SKM-1 (cell line): Measurements from ENCODE around the gene FBXW11.

Experiments
- DNase-seq: peaks from one replicate; lab custom pipeline; 2025; ENCODE audit not compliant: unreplicated experiment; lab: John Stamatoyannopoulos, UW

The FBXW11 gene

GRCh38 chr5:171846323-171846722, 160.1 kb downstream of the FBXW11 start:
- no peak for DNase-seq

- DNase-seq: no peak
Measured at GRCh38 chr5:171845857-171846256, 160.6 kb downstream of the FBXW11 start.

- no peak for DNase-seq
Measured at GRCh38 chr5:171845040-171845630, 161.3 kb downstream of the FBXW11 start.

DNA sequence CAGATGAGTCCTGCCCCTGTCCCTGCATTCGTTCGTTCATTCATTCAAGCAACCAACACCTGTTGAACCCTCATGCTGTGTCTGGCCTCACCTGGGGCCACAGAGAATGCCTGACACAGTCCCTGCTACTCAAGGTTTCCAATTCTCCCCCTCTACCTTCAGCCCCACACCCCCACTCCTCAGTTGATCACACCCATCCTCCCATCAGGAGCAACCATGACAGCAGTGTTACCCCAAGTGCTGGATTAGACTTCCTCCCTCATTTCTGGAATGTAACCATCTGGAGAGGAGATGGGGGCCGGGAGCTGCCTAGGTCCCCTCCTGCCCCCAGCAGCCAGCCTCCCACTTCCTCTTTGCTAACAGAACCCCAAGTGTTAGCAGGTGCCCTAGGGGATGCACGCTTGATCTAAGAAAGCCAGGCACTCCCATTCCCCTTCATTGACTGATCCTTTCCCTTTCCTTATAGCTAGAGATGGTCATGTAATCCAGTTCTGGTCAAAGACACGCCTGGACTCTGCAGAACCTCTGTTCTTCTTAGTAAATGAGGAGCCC, 163.6 kb downstream of the FBXW11 start:
- DNase-seq: no peak

GRCh38 chr5:171841984-171842776, 164.3 kb downstream of the FBXW11 start:
- no peak for DNase-seq

GRCh38 chr5:171840711-171841522, 165.5 kb downstream of the FBXW11 start:
- peak; percentile 75 for DNase-seq

DNA sequence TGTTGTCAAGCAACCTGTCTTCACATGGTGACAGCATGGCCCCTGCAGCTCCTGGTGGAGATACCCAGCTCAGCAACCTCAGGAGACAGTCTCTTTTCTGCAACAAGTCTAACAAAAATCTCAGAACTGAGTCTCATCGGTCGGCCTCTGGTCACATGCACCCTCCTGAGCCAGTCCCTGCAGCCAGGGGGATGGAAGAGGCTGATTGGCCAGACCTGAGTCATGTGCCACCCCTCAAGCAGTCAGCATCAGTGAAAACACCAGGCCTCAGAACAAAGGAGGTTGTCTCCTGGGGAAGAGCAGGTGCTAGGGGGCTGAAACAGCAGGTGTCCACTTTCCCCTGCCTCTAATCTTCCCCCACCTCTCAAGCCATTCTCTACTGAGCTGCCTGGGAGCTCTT, 166.4 kb downstream of the FBXW11 start:
- no peak for DNase-seq

DNA sequence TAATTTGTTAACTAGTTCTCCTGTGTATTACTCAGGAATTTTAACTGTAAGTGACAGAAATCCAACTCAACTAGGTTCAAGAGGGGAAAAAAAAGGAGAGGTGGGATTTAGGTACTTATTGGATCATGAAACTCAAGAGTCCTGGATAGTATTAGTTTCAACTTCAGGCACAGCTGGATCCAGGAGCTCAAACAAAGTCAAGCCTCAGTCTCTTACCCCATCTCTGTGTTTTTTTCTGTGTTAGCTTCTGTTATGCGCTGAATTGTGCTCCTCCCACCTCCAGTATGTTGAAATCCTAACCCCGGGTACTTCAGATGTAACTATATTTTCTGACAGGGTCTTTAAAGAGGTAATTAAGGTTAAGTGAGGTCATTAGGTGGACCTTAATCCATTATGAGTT, 167.3 kb downstream of the FBXW11 start:
- DNase-seq: no peak

DNA sequence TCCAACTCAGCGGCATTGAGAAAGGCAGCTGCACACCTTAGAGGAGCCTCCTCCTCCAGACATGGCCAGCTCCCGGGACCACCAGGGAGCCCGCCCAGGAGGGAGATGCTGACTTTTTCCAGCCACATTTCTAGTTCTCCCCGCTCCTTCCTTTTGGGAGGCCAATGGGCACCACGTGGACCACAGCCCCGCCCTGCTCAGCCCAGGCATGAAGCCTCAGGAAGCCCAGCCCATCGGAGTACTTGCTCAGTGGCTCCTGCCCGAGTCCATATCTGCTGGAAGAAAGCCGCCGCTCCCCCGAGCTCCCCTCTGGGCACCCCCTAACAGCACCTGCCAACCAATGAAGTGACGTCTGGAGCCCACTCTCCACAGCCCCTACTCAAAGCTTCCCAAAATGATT, 168.4 kb downstream of the FBXW11 start:
- no peak for DNase-seq

- no peak for DNase-seq
Measured at GRCh38 chr5:171837522-171837921, 168.9 kb downstream of the FBXW11 start.

DNA sequence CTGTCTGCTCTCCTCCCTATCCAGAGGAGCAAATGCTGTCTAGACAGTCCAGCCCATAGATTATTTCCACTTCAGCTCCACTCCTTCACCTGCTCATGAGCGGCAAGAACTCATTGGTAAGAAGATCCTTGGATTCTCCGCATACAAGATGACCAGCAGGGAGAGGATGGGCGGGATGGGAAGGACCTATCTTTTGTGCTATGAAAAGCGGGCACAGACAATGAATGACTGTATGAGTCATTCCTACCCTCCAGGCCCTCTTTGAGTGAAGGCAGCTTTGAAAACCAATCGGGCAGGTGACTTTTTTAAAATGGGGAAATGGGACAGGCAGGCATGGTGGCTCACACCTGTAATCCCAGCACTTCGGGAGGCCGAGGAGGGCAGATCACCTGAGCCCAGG, 171.4 kb downstream of the FBXW11 start:
- DNase-seq: no peak

GRCh38 chr5:171834461-171834860, 172.0 kb downstream of the FBXW11 start:
- no peak for DNase-seq

GRCh38 chr5:171832775-171833174, 173.7 kb downstream of the FBXW11 start:
- DNase-seq: no peak

GRCh38 chr5:171830686-171831085, 175.8 kb downstream of the FBXW11 start:
- no peak for DNase-seq

GRCh38 chr5:171827162-171827561, 179.3 kb downstream of the FBXW11 start:
- DNase-seq: no peak

DNA sequence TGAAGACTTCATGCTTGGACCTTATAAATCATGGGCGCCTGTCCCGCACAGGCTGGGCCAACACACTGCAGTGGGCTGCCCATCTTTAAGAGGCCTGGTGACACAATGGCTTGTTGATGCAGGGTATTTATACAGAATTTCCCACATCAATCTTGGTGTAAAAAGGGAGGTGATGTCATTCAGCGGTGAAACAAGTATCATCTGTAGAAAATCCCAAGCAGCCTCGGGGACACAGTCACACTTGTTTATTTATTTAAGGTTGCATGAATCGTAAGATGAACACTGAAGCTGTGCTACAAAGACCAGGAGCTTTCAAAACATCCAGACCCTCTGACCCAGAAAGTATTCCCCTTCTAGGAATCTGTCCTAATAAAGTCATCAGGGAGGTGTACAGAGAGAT, 180.3 kb downstream of the FBXW11 start:
- DNase-seq: no peak

GRCh38 chr5:171825051-171825450, 181.4 kb downstream of the FBXW11 start:
- DNase-seq: no peak

DNA sequence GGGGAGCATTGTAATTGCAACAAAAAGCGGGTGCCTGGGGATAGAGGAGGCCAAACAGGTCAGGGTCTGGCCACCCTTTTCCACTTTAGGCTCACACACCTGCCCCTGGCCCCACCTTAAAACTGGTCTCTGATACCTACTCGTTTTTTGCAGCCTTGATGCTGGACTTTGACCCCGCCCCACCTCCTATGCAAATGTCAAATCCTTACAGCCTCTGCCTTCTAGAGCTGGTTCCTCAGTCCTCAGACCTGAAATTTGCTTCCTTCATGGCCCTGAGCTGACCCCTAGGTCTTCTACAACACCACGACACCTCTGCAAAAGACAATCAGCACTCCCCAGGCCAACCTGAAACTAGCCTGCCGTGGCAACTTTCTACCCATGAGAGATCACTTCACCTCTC, 183.2 kb downstream of the FBXW11 start:
- no peak for DNase-seq

GRCh38 chr5:171821286-171821685, 185.2 kb downstream of the FBXW11 start:
- DNase-seq: no peak

- DNase-seq: no peak
Measured at GRCh38 chr5:171820561-171820960, 185.9 kb downstream of the FBXW11 start.

DNA sequence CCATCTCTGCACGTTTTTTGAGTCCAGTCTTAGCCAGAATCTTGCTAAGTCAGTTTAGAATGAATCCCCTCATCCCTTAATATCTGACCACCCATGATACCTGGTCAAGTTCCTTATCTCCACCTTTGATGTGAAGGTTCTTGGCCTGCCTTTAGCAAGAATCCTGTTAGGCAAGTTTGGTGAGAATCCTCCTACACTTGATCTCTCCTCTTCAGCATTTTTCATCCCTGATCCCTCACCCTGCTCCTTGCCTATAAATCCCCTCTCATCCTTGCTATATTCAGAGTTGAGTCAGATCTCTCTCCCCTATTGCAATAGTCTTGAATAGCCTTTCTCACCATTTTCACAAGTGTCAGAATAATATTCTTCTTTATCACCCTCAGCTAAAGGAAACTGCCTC, 189.8 kb downstream of the FBXW11 start:
- DNase-seq: no peak
